Measurements from ENCODE around the gene MID1.

- TF ChIP-seq SUZ12 (IDR thresholded peaks at IDR 0.05; ENCODE audit: extremely low read depth, insufficient read depth, insufficient read length) (no peak), ZNF274 (IDR thresholded peaks at IDR 0.05; ENCODE audit: low read depth, low read length) (no peak)
Measured at GRCh38 chrX:10545882-10546281, 74.5 kb downstream of the MID1 start.

All from NT2/D1 (cell line).